GM12892 (cell line): ENCODE results near the gene C1QL4.
A peak's percentile ranks its signal among the peaks of the same experiment; 100 is the strongest.

ENCODE experiments used
- DNase-seq: peaks from one replicate; pipeline ENCODE4 v3.0.0; 2011; ENCODE audit not compliant: insufficient read length
- FAIRE-seq: peaks from 2 replicates; lab custom pipeline; 2011; peaks lifted over from hg19 to GRCh38; lab: Jason Lieb, UNC
- POLR2A ChIP-seq: IDR thresholded peaks from 2 replicates; pipeline ENCODE4 v1.6.1; 2011; ENCODE audit warnings: low read depth, low read length, control low read depth
- POLR2AphosphoS5 ChIP-seq: IDR thresholded peaks from 2 replicates; pipeline ENCODE4 v1.6.1; 2011; ENCODE audit warnings: low read depth, low read length, control low read depth
- TAF1 ChIP-seq: IDR thresholded peaks from 2 replicates; pipeline ENCODE4 v1.6.1; 2011; ENCODE audit warnings: low read depth, mild to moderate bottlenecking, control low read depth, low read length, borderline replicate concordance

The C1QL4 gene

GRCh38 chr12:49346659-49347310 is 9.8 kb upstream of the C1QL4 start, which contains the start of gene DNAJC22:
DNAJC22 (plus strand) TSS chr12:49346888; CDS start chr12:49348873, 1,985 bp downstream.
- DNase-seq (no peak), FAIRE-seq (peak; percentile 79)
- no peak for TF ChIP-seq TAF1
- TF ChIP-seq POLR2AphosphoS5, result no peak
- TF ChIP-seq POLR2A, result no peak

- no peak for DNase-seq
- FAIRE-seq, result no peak
- TF ChIP-seq POLR2AphosphoS5 (no peak), POLR2A (no peak), TAF1 (no peak)
These were observed 9.1 kb upstream of the C1QL4 start for GRCh38 chr12:49345825-49346658.

- no peak for TF ChIP-seq POLR2A
- no peak for TF ChIP-seq POLR2AphosphoS5
- TF ChIP-seq TAF1, result no peak
- DNase-seq (no peak), FAIRE-seq (peak; percentile 36)
These were observed 8.2 kb upstream of the C1QL4 start for GRCh38 chr12:49345051-49345824.

- FAIRE-seq (no peak), DNase-seq (no peak)
- TF ChIP-seq POLR2A (no peak), POLR2AphosphoS5 (no peak)
These were observed 7.6 kb upstream of the C1QL4 start for GRCh38 chr12:49344486-49345050.

GRCh38 chr12:49342914-49343731 is 6.1 kb upstream of the C1QL4 start:
- FAIRE-seq, result peak; percentile 93
- DNase-seq, result no peak

GRCh38 chr12:49342066-49342913 is 5.3 kb upstream of the C1QL4 start:
- TF ChIP-seq TAF1 (no peak), POLR2A (no peak)
- DNase-seq (peak; percentile 88), FAIRE-seq (peak; percentile 92)

More at GRCh38 chr12:49342914-49343731, 6.1 kb upstream of the C1QL4 start:
- TF ChIP-seq POLR2AphosphoS5, result no peak
- TF ChIP-seq POLR2A, result no peak
- TF ChIP-seq TAF1, result no peak

- no peak for FAIRE-seq
- DNase-seq, result no peak
- TF ChIP-seq POLR2A, result no peak
- no peak for TF ChIP-seq TAF1
- no peak for TF ChIP-seq POLR2AphosphoS5
These were observed 4.7 kb upstream of the C1QL4 start for GRCh38 chr12:49341777-49342065.

GRCh38 chr12:49340971-49341776 is 4.2 kb upstream of the C1QL4 start:
- FAIRE-seq, result no peak
- TF ChIP-seq POLR2A (no peak), POLR2AphosphoS5 (no peak), TAF1 (no peak)
- no peak for DNase-seq

- DNase-seq (no peak), FAIRE-seq (no peak)
- TF ChIP-seq POLR2AphosphoS5, result no peak
- no peak for TF ChIP-seq TAF1
- no peak for TF ChIP-seq POLR2A
These were observed 3.3 kb upstream of the C1QL4 start for GRCh38 chr12:49340095-49340870.

GRCh38 chr12:49339464-49339861 is 2.5 kb upstream of the C1QL4 start:
- TF ChIP-seq POLR2AphosphoS5 (no peak), POLR2A (no peak), TAF1 (no peak)
- DNase-seq (no peak), FAIRE-seq (no peak)
